NCI-H1092 (cell line): ENCODE results near the gene FARS2.

Experiments
- DNase-seq: peaks from one replicate; lab custom pipeline; 2025; lab: John Stamatoyannopoulos, UW

Gene FARS2

DNA sequence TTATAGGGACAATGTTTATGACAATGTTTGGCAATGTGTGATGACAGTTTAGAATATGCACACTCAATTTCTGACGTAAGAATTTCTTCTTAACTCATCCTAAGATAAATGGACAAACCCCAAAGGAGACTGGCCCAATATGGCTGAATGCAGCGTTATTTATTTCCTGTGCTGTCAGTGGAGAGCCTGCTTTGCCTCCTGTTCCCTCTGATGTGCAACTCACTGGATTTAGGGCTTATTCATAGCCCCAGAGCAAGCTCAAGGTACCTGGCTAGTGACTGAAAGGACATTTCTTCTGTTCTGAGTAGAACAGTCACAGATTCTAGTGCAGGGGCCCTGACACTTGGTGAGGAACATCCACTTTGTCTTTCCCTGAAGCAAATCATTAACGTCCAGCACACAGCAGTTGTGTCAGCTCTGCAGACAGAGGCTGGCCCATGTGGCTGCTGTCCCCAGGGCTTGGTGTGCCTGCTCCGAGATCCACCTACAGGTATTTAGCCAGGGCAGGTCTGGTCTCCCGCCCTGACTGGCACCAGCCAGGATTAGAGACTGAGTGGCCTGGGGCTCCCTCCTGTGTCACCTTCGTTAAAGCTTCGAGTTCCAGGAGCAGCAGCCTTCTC, 64.8 kb downstream of the FARS2 start:
- DNase-seq: no peak

- no peak for DNase-seq
These were observed 67.5 kb downstream of the FARS2 start for GRCh38 chr6:5328800-5329199.

DNA sequence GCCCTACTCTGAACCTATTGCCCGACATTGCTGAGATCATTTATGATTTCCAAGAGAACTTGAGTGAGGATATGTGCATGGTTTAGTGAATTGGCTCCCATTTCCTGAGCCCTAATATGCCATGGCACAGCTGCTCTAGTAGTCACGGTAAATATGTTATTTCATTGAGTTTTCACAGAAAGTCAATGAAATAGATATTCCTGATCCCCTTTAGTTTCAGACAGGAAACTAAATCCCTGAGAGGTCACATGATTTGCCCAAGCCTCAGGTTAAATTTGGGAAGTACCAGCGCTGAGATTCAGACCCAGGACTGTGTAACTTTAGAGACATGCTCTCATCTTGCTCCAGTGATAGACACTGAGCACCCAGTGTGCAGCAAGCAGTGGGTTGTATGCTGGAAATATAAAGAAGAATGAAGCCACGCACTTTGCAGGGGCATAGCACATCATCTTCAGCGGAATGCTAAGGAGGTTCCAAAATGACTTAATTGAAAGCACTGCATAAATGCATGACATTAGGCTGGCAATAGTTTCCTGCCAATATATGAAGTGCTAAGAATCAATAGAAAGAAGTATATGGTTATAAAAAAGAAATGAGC, 70.6 kb downstream of the FARS2 start:
- no peak for DNase-seq

DNA sequence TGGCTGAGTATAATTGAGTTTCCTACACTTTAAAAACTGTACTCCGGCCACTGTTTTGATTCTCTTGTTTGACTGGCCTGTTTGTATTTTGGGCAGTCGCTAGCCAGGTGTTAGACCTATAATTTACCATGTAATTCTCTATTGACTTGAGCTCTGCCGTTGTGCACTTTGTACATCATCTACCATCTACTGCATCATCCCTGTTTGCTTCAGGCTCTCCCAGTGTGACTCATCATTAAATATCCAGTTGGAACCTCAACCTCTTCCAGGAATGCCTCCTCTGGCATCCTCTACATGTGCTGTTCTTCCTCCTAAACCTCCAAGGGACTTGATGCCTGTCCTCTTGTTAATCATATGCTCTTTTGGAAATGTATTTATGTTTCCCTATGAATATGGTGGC, 72.3 kb downstream of the FARS2 start:
- DNase-seq: no peak

- no peak for DNase-seq
These were observed 73.0 kb downstream of the FARS2 start for GRCh38 chr6:5334341-5334740.

DNA sequence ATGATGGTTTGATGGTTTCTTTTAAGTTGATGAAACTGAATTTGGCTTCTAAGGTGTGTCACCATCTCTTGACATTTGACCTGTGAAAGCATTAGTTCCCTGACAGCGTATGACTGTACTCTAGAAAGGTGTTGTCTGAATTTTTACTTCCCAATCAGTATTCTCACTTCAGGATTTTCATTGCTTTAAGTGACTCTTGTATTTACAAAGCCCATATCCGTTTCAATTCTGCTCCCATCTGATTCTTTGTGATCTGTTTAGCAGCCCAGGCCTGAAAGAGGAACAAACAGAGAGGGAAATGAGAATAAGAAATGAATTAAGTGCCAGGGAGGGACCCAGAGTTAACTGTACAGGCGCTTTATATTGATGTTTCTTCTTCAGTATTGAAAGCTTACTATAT, 73.7 kb downstream of the FARS2 start:
- DNase-seq: no peak

DNA sequence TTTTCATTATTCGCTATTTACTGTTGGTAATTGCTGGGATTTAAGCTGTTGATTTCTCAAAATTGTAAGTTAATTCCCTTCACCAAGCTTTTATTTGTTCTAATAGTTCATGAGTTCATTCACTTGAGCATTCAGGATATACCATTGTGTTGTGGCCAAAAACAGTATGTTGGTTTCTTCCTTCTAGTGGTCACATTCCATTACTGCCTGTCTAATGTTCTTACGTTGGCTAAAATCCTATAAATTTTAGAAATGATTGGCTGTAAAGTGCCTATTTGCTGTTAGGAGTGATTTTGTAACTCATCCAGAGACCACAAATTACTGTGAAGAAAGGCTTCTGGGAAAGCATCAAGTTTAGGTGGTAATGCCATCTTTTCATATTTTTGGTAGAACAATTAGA, 76.3 kb downstream of the FARS2 start:
- no peak for DNase-seq

GRCh38 chr6:5338177-5338960, 77.1 kb downstream of the FARS2 start:
- DNase-seq: no peak

- no peak for DNase-seq
These were observed 78.5 kb downstream of the FARS2 start for GRCh38 chr6:5339786-5340185.

DNA sequence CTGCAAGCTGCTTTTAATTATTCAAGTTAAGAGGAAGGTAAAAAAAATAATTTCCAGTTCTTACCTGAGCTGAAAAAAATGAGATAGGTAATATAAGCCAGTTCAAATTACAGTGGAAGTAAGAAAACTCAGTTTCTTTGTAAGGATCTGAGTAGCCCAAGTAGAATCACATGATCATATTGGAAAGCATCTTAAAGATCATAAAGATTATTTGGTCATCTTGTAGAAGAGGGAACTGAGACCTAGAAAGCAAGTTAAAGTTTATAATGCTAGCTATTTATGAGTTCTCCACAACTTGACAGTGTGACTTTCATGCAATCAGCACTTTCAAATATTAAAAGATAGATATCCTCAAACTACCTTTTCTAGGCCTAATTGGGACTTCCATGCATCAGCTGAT, 80.5 kb downstream of the FARS2 start:
- DNase-seq: no peak

DNA sequence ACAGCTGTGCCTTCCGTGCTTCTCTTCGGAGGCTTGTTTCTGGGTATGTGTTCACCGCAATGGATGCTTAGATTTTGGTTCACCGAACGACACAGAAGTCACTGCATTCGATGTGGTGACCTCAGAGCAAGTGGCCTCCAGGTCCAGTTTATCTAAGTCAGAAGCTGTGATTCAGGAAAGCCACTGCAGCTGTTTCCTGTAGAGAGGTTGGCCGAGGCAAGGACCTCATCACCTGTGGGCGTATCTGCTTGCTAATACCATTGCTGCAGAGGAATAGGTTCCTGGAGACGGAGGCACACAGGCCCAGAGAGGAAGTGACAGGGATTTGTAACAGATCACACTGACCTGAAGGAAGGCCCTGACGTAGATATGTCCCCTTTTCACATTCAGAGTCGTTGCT, 82.7 kb downstream of the FARS2 start:
- no peak for DNase-seq

GRCh38 chr6:5345324-5345723, 84.0 kb downstream of the FARS2 start:
- no peak for DNase-seq

GRCh38 chr6:5351552-5352210, 90.4 kb downstream of the FARS2 start:
- DNase-seq: no peak

GRCh38 chr6:5353971-5354370, 92.7 kb downstream of the FARS2 start:
- no peak for DNase-seq

DNA sequence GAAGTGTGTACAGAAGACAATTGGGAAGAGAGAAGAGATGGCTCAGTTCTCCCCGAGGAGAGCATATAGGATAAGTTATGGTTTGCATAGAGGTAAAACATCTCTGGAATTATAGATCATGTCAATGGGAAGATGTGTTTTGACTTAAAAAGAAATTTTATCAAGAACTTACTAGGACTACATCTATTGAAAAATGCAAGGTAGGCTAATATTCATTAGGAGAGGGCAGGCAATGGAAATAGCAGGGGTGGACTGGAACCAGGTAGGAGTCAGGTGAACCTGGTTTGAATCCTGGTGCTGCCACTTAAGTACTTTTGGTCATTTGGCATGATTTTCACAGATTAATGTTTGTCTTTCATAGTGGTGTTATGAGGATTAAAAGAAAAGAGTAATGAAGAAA, 96.2 kb downstream of the FARS2 start:
- DNase-seq: no peak

DNA sequence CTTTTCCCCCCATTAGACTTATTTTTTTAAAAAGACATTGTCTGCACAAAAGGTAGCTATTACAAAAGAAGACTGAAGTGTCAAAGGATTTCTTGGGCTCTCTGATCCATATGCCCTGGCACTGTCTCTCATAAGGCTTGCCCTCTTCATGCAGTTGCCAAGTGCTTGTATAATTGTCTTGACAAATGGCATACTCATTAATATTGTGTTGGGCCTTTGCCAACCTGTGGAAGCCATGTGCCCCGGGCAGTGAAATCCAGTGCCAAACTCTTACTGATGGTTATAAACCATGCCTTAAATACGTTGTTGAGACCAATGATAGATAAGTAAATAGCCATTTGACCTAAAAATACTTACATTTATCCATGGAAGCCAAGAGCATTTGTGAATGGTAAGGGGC, 98.1 kb downstream of the FARS2 start:
- peak; percentile 1 for DNase-seq

- DNase-seq: no peak
These were observed 100.1 kb downstream of the FARS2 start for GRCh38 chr6:5361396-5361795.

- no peak for DNase-seq
These were observed 104.3 kb downstream of the FARS2 start for GRCh38 chr6:5365436-5366195.

DNA sequence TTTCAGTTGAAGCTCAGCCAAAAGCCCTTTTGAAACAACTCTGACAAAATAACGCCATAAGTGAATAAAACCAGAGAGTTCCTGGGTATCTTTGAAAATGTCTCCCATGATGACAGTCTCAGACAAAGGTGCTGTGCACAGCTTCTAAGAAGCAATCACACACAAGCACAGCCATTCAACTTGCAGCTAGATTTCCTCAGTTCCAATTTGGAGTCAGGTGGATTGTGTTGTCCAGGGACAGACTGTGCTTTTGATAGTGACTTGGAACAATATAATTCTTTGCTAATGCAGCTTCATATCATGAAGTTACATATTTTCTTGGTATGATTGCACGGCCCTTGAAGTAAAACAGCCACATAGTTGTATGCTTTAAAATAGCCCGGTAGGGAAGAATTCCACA, 105.6 kb downstream of the FARS2 start:
- DNase-seq: no peak

DNA sequence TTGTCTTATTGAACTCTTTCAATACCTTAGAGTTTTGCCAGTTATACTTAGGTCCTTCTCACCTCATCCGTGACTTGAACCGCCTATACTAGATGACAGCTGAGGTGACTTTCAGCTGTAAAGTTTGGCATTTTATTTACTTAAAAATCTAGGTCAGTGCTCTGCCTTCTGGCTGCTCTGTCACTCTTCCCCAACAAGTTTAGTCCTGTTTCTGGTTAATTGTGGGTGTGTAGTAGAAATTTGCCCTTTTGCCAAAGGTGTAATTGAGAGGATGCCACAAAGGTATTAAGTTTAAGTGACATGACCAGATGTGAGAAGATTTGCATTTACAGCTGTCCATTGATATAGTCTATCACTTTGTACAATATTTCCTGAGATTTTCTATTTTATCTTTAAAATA, 106.2 kb downstream of the FARS2 start:
- DNase-seq: no peak

DNA sequence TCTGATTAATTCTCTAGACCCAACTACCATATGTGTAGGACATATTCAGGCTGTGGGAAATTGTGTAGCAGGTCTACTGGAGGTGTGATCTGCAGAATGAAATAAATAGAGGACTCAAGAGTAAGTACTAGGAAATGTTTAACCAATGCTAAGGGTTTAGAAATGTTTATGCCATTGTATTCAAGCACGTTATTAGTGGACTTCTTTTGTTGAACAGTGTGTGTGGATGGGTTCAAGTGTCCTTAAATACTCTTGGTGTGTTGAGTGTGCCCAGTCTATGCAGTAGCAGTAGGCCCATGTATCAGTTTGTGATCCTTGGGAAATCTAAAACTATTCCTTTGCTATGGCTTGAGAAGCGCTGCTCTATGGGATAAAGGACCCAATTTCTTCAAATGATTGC, 112.1 kb downstream of the FARS2 start:
- no peak for DNase-seq

GRCh38 chr6:5378331-5378730, 117.0 kb downstream of the FARS2 start:
- no peak for DNase-seq
